ENCODE data around the gene TRIM67. TPM values are rescaled to one million over a fixed set of nuclear protein-coding genes. Genes with fewer than 3 reads are reported as not detected.

The TRIM67 gene
- total and polyA plus RNA-seq, 9 of the 15 experiments (the other 6 are each of a cell fraction or from before 2014, with no cell fraction given) = 0.04 to 0.60 (median 0.31) TPM

DNA sequence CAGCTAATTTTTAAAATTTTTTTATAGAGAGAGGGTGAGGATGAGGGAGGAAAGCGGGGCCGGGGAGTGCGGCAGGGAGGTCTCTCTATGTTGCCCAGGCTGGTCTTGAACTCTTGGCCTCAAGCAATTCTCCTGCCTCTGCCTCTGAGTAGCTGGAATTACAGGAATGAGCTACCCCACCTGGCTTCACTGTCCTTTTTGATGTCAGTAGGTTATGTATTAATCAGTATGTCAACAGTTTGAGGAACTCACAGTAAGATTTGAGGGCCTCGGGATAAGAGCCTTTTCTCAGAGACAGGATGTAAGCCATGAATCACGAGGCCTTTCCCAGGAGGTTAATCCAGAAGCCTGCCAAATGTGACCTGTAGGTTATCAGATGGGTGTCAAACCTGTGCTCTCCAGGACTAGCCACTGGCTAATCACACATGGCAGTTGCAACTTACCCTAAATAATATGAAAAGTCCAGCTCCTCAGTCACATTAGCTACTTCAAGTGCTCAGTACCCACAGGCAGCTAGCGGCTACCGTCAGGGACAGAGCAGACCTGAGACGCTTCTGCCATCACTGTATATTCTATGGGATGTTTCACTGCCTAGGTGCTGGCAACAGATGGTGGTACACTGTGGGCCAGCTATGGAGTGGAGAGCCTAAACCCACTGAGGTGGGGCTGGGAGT lies 33.1 kb downstream of the TRIM67 start (continued):
- no peak for TF ChIP-seq ID3 (CRISPR knock-in tag; IDR thresholded peaks at IDR 0.05)
- no peak for TF ChIP-seq ID3 (tag; IDR thresholded peaks at IDR 0.05)
- peak; percentile 80; the same call in 1 of the 2 replicates for TF ChIP-seq ETV5 (CRISPR knock-in tag; IDR thresholded peaks at IDR 0.05; ENCODE audit: low read depth)
- no peak for TF ChIP-seq HNRNPUL1 (IDR thresholded peaks at IDR 0.05; ENCODE audit: low read length)
- TF ChIP-seq NR4A1 (CRISPR knock-in tag; IDR thresholded peaks at IDR 0.05) = 0 out of 2 replicates have a peak, but pooled peaks have one; percentile 12
- TF ChIP-seq NR4A1 (tag; IDR thresholded peaks at IDR 0.05) = no peak
- TF ChIP-seq TAL1 (IDR thresholded peaks at IDR 0.05) = peak; percentile 33
- no peak for TF ChIP-seq NFIC (IDR thresholded peaks at IDR 0.05)
- TF ChIP-seq L3MBTL2 (IDR thresholded peaks at IDR 0.05) = peak; percentile 81
- 0 out of 2 replicates have a peak, but pooled peaks have one; percentile 25 for TF ChIP-seq PML (IDR thresholded peaks at IDR 0.05; ENCODE audit: low read length)
- peak; percentile 43; the same call in 1 of the 2 replicates for TF ChIP-seq SPI1 (IDR thresholded peaks at IDR 0.05; ENCODE audit: borderline replicate concordance, low read depth, low read length)
- TF ChIP-seq, protein P1, sequence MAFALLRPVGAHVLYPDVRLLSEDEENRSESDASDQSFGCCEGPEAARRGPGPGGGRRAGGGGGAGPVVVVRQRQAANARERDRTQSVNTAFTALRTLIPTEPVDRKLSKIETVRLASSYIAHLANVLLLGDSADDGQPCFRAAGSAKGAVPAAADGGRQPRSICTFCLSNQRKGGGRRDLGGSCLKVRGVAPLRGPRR (CRISPR knock-in tag; IDR thresholded peaks at IDR 0.05) = no peak
- no peak for TF ChIP-seq NCOA4 (IDR thresholded peaks at IDR 0.05; ENCODE audit: partially characterized antibody)
- no peak for TF ChIP-seq GABPA (tag; conservative IDR thresholded peaks at IDR 0.05; ENCODE audit: low read depth)
- peak in 1 of 2 experiments; percentile 96; a peak in 2 of 4 replicates for TF ChIP-seq RCOR1 (IDR thresholded peaks at IDR 0.05; ENCODE audit: borderline replicate concordance in 1 of 2, low read depth in 2 of 2, low read length in 2 of 2)
- no peak for TF ChIP-seq ZNF778 (CRISPR knock-in tag; IDR thresholded peaks at IDR 0.05)
- TF ChIP-seq ZNF609 (CRISPR knock-in tag; IDR thresholded peaks at IDR 0.05; ENCODE audit: borderline replicate concordance) = peak; percentile 69; the same call in 1 of the 2 replicates
- no peak for TF ChIP-seq ARNT (IDR thresholded peaks at IDR 0.05)
- TF ChIP-seq, protein P2, sequence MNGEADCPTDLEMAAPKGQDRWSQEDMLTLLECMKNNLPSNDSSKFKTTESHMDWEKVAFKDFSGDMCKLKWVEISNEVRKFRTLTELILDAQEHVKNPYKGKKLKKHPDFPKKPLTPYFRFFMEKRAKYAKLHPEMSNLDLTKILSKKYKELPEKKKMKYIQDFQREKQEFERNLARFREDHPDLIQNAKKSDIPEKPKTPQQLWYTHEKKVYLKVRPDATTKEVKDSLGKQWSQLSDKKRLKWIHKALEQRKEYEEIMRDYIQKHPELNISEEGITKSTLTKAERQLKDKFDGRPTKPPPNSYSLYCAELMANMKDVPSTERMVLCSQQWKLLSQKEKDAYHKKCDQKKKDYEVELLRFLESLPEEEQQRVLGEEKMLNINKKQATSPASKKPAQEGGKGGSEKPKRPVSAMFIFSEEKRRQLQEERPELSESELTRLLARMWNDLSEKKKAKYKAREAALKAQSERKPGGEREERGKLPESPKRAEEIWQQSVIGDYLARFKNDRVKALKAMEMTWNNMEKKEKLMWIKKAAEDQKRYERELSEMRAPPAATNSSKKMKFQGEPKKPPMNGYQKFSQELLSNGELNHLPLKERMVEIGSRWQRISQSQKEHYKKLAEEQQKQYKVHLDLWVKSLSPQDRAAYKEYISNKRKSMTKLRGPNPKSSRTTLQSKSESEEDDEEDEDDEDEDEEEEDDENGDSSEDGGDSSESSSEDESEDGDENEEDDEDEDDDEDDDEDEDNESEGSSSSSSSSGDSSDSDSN (IDR thresholded peaks at IDR 0.05; ENCODE audit: borderline replicate concordance in 1 of 2, low read depth in 2 of 2, low read length in 2 of 2) = no peak
- TF ChIP-seq ARHGAP35 (IDR thresholded peaks at IDR 0.05; ENCODE audit: partially characterized antibody) = no peak
- no peak for TF ChIP-seq KLF10 (CRISPR knock-in tag; IDR thresholded peaks at IDR 0.05)

All from K562 (cell line).